SK-N-MC (cell line): ENCODE measurements around the gene COL20A1.

Experiments used
- DNase-seq: peaks from one replicate; pipeline ENCODE4 v3.0.0-alpha.2; 2011; ENCODE audit warnings: low read depth, low spot score
- H3K27ac ChIP-seq: fragments of 200-600 bp; sonication (generic); 2 replicates; pipeline ENCODE4 v1.5.1; 2016; ENCODE audit warnings: mixed run types
- H3K36me3 ChIP-seq: fragments of 200-600 bp; sonication (generic); 2 replicates; pipeline ENCODE4 v1.6.1; 2017; ENCODE audit warnings: antibody characterized with exemption, low read length, mixed read lengths; ENCODE audit not compliant: insufficient read depth
- H3K4me3 ChIP-seq: fragments of 200-600 bp; sonication (generic); 2 replicates; pipeline ENCODE4 v1.5.1; 2016
- H3K9ac ChIP-seq: fragments of 200-600 bp; sonication (generic); 2 replicates; pipeline ENCODE4 v1.8.0; 2017; ENCODE audit warnings: mixed run types, mixed read lengths; ENCODE audit not compliant: insufficient read length
- H3K9me3 ChIP-seq: fragments of 200-600 bp; sonication (generic); 2 replicates; pipeline ENCODE4 v1.6.1; 2017; ENCODE audit warnings: low read depth, mild to moderate bottlenecking, antibody characterized with exemption, low read length, moderate library complexity, mixed read lengths
- EZH2 ChIP-seq: fragments of 200-600 bp; sonication (generic); IDR thresholded peaks from one replicate; pipeline ENCODE4 v1.6.1; 2017; ENCODE audit warnings: antibody characterized with exemption
- FOXP2 ChIP-seq: optimal IDR thresholded peaks from 2 replicates; pipeline ENCODE3; 2011; ENCODE audit warnings: mild to moderate bottlenecking, moderate library complexity; ENCODE audit not compliant: insufficient read depth; ENCODE audit errors: extremely low read length, control extremely low read depth
- POLR2AphosphoS5 ChIP-seq: IDR thresholded peaks from 2 replicates; pipeline ENCODE4 v1.6.1; 2012; ENCODE audit warnings: mild to moderate bottlenecking, low read depth, low read length, borderline replicate concordance

The COL20A1 gene

GRCh38 chr20:63362436-63363009 lies 69.5 kb downstream of the COL20A1 start:
- no peak for DNase-seq
- Histone ChIP-seq H3K27ac (no peak overlapping the region), H3K9me3 (no peaks in the 10 kb centered on the region), H3K4me3 (no peak overlapping the region), H3K36me3 (no peaks in the 10 kb centered on the region), H3K9ac (no peak overlapping the region)
- TF ChIP-seq POLR2AphosphoS5 (no peak), FOXP2 (no peak), EZH2 (no peak)

GRCh38 chr20:63363013-63363957 lies 70.3 kb downstream of the COL20A1 start:
- Histone ChIP-seq H3K4me3 (no peak overlapping the region), H3K9ac (no peak overlapping the region), H3K36me3 (no peaks in the 10 kb centered on the region), H3K27ac (no peak overlapping the region), H3K9me3 (no peaks in the 10 kb centered on the region)
- TF ChIP-seq EZH2: no peak
- TF ChIP-seq FOXP2: no peak
- TF ChIP-seq POLR2AphosphoS5: no peak
- DNase-seq: no peak

GRCh38 chr20:63363981-63364561 lies 71.1 kb downstream of the COL20A1 start:
- Histone ChIP-seq H3K27ac (no peak overlapping the region), H3K9ac (no peak overlapping the region), H3K9me3 (no peaks in the 10 kb centered on the region), H3K4me3 (no peak overlapping the region), H3K36me3 (no peaks in the 10 kb centered on the region)
- TF ChIP-seq POLR2AphosphoS5 (no peak), FOXP2 (no peak), EZH2 (no peak)
- DNase-seq: no peak

- H3K36me3 ChIP-seq: no peaks in the 10 kb centered on the region
- no peak for DNase-seq
- no peaks in the 10 kb centered on the region for H3K9me3 ChIP-seq
- no peak overlapping the region for H3K9ac ChIP-seq
- no peak overlapping the region for H3K4me3 ChIP-seq
- TF ChIP-seq EZH2 (no peak), FOXP2 (no peak)
- no peak overlapping the region for H3K27ac ChIP-seq
These were observed 72.0 kb downstream of the COL20A1 start for GRCh38 chr20:63364801-63365585.

GRCh38 chr20:63365601-63366389 lies 72.8 kb downstream of the COL20A1 start:
- H3K27ac ChIP-seq: no peak overlapping the region
- TF ChIP-seq FOXP2 (no peak), POLR2AphosphoS5 (no peak), EZH2 (no peak)
- H3K9ac ChIP-seq: no peak overlapping the region
- DNase-seq: no peak
- H3K4me3 ChIP-seq: no peak overlapping the region
- no peaks in the 10 kb centered on the region for H3K36me3 ChIP-seq
- no peaks in the 10 kb centered on the region for H3K9me3 ChIP-seq

GRCh38 chr20:63366390-63367365 lies 73.7 kb downstream of the COL20A1 start:
- Histone ChIP-seq H3K9me3 (no peaks in the 10 kb centered on the region), H3K36me3 (no peaks in the 10 kb centered on the region), H3K4me3 (no peak overlapping the region), H3K9ac (no peak overlapping the region), H3K27ac (no peak overlapping the region)
- no peak for DNase-seq
- no peak for TF ChIP-seq POLR2AphosphoS5
- TF ChIP-seq EZH2: no peak
- TF ChIP-seq FOXP2: no peak
